ENCODE data around the gene IPP. TPM values are rescaled to one million over a fixed set of nuclear protein-coding genes. Genes with fewer than 3 reads are reported as not detected.
"Not testable (repeated sequence)": the region's sequence is repeated elsewhere in the genome, so short reads cannot be mapped to it uniquely, and the experiment has no call there.

IPP gene
- total RNA-seq, 1 donor: 11.7 TPM

DNA sequence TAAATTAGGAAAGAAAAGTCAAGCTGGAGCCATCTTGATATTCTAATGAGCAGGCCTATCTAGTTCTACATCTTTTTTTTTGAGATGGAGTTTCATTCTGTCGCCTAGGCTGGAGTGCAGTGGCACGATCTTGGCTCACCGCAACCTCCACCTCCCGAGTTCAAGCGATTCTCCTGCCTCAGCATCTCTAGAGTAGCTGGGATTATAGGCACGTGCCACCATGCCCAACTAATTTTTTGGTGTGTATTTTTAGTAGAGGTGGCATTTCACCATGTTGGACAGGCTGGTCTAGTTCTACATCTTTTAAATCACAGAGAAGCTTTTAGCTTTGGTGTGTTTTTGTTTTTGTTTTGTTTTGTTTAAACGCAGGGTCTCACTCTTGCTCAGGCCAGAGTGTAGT, 55.6 kb downstream of the IPP start:
- no peak for DNase-seq (ENCODE audit: low read depth)
- H3K4me3 ChIP-seq (ENCODE audit: low read depth, low read length): no peak overlapping the region
- TF ChIP-seq, protein P1, sequence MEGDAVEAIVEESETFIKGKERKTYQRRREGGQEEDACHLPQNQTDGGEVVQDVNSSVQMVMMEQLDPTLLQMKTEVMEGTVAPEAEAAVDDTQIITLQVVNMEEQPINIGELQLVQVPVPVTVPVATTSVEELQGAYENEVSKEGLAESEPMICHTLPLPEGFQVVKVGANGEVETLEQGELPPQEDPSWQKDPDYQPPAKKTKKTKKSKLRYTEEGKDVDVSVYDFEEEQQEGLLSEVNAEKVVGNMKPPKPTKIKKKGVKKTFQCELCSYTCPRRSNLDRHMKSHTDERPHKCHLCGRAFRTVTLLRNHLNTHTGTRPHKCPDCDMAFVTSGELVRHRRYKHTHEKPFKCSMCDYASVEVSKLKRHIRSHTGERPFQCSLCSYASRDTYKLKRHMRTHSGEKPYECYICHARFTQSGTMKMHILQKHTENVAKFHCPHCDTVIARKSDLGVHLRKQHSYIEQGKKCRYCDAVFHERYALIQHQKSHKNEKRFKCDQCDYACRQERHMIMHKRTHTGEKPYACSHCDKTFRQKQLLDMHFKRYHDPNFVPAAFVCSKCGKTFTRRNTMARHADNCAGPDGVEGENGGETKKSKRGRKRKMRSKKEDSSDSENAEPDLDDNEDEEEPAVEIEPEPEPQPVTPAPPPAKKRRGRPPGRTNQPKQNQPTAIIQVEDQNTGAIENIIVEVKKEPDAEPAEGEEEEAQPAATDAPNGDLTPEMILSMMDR (IDR thresholded peaks at IDR 0.05; ENCODE audit: insufficient read depth, low read length): no peak

DNA sequence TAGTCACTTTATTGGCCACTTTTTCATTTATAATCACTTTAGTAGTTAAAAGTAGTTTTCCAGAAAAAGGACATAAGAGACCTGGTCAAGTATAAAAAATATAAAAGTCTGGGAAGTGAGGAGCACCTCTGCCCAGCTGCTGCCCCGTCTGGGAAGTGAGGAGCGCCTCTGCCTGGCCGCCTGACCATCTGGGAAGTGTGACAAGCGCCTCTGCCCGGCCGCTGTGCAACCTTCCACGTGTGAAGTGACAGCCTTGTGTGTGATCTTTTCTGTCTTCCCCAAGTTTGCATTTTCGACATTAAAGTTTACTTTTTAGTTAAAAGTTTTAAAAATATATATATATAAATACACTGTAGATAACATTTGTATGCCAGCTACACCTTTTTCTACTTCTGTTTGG, 56.6 kb downstream of the IPP start:
- not testable (repeated sequence) for H3K4me3 ChIP-seq (ENCODE audit: low read depth, low read length)

DNA sequence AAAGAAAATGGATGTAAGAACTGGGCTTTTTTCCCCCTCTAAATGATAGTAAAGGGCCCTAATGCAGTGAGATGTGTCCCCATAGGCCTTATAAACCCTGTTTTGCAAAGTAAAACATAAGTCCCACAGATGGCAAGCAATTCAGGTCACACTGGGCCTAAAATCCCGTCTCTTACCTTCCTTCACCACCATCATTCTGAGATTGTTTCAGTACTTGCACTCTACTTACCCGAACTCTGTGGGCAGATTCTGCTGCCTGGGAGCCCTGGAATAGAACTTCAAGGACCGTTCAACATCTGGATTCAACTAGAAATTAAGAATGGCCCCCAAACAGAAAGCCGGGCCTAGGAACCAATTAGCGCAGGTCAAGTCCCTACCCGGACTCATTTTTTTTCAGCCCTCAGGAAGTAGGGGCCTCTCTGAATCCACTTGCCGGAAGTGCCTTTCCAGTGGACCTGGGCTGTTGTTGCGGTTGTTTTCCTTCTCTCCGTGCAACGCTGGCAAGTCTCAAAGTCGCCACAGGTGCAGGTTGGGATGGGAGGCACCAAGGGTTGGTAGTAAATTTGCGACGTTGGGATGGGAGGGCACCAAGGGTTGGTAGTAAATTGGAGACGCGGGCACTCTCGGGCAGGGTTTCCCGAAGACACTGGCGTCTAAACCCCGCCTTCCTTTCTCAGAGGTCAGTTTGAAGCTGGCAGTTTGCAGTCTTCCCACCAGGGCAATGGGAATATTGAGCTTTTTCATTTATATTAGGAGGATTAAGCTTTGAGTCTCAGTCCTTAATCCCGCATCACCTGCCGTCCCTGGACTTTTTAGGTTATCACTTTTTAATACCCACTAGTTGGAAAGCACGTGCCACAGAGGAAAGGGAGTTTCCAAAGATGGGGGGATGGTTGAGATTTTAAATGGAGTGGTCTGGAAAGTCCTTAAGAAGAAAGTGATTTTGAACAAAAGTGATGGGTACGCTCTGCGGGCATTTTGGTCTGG, 62.4 kb downstream of the IPP start, which contains the start of gene TMEM69:
TMEM69 (plus strand) TSS at position 428 of the 987 bp plus-strand sequence. CDS start 2,888 bp downstream, outside the sequence.
- TF ChIP-seq, protein P1 (IDR thresholded peaks at IDR 0.05; ENCODE audit: insufficient read depth, low read length): peak; percentile 40
- peak; percentile 96 for DNase-seq (ENCODE audit: low read depth)
- H3K4me3 ChIP-seq (ENCODE audit: low read depth, low read length): peak within 1 kb of the TSS; percentile 97

More for the DNA sequence above, 56.6 kb downstream of the IPP start:
- not testable (repeated sequence) for DNase-seq (ENCODE audit: low read depth)

DNA sequence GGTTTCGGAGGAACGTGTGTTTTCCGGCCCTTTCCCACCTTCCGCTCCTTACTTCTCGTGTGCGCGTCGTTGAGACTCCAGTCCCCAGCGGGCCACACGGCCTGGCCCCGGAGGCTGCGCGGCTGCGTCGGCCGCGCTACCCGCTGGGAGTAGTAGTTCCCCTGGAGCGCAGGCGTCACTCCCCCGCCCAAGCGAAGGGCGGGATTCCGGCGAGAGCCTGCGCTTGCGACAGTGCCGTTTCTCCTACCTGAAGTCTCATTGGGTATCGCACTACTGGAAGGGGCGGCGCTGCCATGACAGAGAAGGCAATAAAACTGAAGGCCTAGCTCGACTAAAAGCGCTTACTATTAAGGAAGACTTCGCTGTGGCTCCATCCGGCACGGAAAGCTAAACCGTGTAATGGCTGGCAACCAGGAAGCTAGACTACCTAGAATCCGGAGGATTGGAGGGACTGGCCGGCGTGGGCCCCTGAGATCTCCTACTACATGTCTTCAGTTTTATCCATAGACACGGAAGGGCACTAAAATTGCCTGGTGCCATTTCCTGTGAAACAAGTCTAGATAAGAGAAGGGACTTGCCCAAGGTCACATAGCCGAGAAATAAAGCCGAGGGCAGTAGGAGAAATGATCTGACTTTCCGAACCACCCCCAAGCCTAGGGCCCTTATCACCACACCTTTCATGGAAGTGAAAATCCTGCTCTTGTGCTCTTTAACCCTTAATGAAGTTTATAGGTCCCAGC, 63.3 kb downstream of the IPP start:
- peak overlapping the region; percentile 97 for H3K4me3 ChIP-seq (ENCODE audit: low read depth, low read length)
- peak; percentile 98 for DNase-seq (ENCODE audit: low read depth)
- TF ChIP-seq, protein P1 (IDR thresholded peaks at IDR 0.05; ENCODE audit: insufficient read depth, low read length): no peak

DNA sequence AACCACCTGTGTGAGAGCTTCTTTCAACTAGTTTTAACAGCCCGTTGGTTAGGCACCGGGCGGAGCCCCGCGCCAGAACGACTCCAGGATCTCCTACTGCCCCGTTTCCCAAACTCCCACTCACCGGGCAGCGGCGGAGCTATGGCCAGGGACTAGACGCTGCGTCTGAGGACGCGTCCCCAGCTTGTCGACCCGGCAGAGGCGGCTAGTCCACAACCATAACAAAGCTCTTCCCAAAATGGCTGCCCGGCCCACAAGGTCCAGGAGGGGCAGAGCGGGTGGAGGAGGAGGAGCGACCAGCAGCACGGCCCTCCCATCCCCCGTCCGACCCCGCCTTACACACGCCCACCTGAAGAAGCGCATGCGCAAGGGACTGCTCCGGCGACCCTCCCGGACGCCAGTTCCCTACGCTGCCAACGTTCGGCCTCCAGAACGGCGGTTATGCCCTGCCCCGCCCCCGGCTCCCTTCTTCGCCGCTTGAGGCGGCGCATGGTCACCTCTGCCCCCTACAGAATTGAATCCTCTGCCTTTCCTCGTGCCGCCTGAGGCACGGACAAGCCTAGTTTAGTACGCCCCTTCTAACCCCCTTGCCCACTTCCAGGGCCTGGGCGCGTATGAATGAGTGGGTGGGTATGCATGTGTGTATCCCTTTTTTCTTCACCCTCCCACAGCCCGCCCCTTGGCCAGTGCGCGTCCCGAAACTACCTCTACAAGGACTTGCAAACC, 64.0 kb downstream of the IPP start, which contains the start of gene GPBP1L1:
GPBP1L1 (minus strand) TSS at position 246 of the 726 bp plus-strand sequence. CDS start 27,446 bp downstream, outside the sequence.
- TF ChIP-seq, protein P1 (IDR thresholded peaks at IDR 0.05; ENCODE audit: insufficient read depth, low read length): no peak
- peak; percentile 97 for DNase-seq (ENCODE audit: low read depth)
- peak within 1 kb of the TSS; percentile 97 for H3K4me3 ChIP-seq (ENCODE audit: low read depth, low read length)

DNA sequence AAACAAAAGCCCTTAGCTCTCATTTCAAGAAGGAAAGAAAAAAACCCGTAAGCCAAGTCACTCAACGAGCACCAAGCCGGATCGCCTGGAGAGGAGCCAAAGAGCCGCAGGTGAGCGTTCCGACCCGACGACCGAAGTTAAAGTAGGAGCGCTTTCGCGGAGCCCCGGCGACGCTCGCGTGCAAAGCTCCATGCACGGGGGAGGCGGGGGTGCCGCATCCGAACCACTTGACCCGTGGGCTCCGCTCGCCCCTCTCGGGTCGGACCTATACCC, 64.5 kb downstream of the IPP start:
- DNase-seq (ENCODE audit: low read depth): no peak
- TF ChIP-seq, protein P1 (IDR thresholded peaks at IDR 0.05; ENCODE audit: insufficient read depth, low read length): no peak
- H3K4me3 ChIP-seq (ENCODE audit: low read depth, low read length): peak overlapping the region; percentile 96

Data from fibroblast of the aortic adventitia (primary cell).